ENCODE data around the gene KIF1A. TPM values are rescaled to one million over a fixed set of nuclear protein-coding genes. Genes with fewer than 3 reads are reported as not detected.
A peak's percentile ranks its signal among the peaks of the same experiment; 100 is the strongest.

Gene KIF1A, protein sequence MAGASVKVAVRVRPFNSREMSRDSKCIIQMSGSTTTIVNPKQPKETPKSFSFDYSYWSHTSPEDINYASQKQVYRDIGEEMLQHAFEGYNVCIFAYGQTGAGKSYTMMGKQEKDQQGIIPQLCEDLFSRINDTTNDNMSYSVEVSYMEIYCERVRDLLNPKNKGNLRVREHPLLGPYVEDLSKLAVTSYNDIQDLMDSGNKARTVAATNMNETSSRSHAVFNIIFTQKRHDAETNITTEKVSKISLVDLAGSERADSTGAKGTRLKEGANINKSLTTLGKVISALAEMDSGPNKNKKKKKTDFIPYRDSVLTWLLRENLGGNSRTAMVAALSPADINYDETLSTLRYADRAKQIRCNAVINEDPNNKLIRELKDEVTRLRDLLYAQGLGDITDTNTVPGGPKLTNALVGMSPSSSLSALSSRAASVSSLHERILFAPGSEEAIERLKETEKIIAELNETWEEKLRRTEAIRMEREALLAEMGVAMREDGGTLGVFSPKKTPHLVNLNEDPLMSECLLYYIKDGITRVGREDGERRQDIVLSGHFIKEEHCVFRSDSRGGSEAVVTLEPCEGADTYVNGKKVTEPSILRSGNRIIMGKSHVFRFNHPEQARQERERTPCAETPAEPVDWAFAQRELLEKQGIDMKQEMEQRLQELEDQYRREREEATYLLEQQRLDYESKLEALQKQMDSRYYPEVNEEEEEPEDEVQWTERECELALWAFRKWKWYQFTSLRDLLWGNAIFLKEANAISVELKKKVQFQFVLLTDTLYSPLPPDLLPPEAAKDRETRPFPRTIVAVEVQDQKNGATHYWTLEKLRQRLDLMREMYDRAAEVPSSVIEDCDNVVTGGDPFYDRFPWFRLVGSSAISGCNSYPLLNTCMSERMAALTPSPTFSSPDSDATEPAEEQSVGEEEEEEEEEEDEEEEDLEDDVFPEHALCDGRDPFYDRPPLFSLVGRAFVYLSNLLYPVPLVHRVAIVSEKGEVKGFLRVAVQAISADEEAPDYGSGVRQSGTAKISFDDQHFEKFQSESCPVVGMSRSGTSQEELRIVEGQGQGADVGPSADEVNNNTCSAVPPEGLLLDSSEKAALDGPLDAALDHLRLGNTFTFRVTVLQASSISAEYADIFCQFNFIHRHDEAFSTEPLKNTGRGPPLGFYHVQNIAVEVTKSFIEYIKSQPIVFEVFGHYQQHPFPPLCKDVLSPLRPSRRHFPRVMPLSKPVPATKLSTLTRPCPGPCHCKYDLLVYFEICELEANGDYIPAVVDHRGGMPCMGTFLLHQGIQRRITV (N-terminal part only)
- 1 to 10 TPM; 2.1 to 2.2 TPM for total RNA-seq
- long read RNA-seq, result 0 reads

DNA sequence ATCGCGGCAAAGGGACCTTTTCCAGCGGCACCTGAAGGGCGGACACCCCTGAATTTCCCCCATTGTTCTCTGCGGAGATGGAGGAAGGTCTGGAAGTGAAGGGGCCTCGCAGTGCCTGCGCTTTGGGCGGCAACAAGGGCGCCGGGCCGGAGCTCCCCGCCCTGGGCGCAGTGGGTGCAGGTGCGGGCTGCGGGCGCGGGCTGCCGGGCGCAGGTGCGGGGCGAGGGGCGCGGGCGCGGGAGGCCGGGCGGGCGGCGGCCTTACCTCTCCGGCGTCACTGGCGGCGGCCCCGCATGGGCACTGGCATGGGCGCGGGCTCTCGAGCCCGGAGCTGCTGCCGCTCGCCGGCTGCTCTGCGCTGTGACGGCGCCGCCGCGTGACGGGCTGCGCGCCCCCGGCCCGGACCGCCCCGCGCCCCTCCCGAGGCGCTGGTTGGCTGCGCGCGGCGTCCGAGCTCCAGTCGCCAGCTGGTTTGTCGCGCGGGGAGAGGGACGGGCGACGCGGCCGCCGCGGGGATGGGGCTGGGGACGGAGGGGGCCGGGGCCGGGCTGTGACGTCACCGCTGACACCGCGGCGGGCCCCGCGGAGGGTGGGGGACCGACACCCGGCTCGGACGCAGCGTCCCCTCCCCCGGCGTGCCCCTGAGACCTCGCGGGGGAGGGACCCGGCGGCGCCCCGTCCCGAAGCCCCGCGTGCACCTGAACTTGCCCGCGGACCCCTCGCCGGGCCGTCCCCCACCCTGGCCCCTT lies at the start of gene KIF1A:
TSS of gene KIF1A (minus strand) at position 362 of the 749 bp plus-strand sequence. CDS start 22,467 bp downstream, outside the sequence.
- ATAC-seq, result no peak
- DNase-seq, result no peak
- intact Hi-C loops (cut with DNase I, micrococcal nuclease), result no loop called here

DNA sequence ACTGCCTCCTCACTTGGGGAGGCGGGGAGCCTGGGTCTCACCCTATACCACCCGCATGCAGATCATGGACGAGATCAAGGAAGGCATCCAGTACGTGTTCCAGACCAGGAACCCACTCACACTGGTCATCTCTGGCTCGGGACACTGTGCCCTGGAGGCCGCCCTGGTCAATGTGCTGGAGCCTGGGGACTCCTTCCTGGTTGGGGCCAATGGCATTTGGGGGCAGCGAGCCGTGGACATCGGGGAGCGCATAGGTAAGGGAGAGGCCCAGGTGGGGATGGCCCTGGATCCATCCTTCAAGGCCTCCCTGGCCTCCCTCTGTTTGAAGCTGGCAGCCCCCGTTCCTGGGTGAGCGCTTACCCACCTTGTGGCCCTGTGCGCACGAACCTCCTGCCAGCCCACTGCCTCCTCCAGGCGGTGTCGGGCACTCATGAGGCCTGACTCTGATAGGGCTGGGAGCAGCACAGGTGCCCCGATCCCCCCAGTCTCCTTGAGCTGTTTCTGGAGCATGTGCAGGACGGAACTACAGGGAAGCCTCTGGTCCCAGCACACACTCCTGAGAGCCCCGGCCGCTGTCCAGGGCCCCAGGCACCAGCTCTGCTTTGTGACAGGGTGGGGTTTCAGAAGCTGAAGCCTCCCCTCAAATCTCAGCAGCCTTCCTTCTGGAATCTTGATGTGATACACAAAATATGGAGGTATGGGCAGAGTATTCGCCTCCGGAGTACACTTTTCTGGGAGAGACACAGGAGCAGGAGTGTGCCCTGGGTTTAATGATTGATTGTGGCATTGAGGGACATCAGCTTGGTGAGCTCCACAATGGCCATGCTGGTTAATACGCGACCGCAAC lies 49.3 kb upstream of the KIF1A start:
- DNase-seq, result no peak
- intact Hi-C loops (cut with DNase I, micrococcal nuclease), result no loop called here
- ATAC-seq, result no peak

DNA sequence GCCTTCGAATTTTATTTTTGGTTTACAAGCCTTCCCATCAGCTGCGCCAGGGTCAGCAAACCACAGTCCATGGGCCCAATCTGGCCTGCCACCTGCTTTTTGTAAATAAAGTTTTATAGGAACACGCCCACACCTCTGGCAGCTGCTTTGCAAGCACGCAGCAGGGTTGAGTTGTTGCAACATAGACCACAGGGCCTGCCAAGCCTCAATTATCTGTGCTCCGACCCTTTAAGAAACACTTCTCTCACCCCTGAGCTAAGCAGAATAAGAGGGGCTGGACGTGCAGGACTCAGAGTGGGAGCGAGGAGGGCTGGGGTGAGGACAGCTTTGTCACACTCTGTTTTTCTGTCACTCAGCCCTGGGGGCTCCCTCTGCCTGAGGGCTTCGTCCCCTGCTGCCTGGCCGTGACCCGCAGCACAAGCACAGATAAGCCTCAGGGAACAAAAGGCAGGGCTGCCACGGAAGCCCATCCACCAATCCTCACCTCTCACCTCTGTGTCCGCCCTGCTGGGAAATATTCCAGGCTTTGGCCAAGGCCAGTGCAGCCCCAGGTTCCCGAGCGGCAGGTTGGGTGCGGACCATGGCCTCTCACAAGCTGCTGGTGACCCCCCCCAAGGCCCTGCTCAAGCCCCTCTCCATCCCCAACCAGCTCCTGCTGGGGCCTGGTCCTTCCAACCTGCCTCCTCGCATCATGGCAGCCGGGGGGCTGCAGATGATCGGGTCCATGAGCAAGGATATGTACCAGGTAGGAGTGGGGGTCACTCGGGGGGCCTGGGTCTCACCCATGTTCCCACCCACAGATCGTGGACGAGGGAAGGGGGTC lies 48.5 kb upstream of the KIF1A start, which contains the start of gene AGXT:
TSS of gene AGXT (plus strand) at position 539 of the 823 bp plus-strand sequence. CDS start at position 581, 42 bp downstream.
- ATAC-seq, result peak; percentile 88
- intact Hi-C loops (cut with DNase I, micrococcal nuclease), result no loop called here
- peak; percentile 72 to 80 for DNase-seq

DNA sequence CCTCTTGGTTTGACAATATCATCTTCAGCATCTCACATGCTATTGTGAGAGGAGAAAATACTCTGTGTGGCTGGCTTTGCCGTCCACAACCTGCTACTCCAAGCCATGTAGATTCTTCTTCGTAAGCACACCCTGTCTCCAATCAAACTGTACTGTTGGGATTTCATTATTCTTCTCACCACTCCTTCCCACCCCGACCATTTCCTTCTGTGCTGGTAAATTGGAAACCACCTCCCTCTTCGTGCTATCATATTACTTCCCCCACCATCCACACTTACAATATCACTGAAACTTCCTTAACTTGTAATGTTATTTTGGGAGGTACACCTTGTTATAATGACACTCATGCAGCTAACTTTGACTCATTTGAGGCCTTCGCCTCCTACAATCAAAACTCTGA lies 45.4 kb upstream of the KIF1A start:
- DNase-seq, result no peak
- intact Hi-C loops (cut with DNase I, micrococcal nuclease), result no loop called here
- ATAC-seq, result no peak

DNA sequence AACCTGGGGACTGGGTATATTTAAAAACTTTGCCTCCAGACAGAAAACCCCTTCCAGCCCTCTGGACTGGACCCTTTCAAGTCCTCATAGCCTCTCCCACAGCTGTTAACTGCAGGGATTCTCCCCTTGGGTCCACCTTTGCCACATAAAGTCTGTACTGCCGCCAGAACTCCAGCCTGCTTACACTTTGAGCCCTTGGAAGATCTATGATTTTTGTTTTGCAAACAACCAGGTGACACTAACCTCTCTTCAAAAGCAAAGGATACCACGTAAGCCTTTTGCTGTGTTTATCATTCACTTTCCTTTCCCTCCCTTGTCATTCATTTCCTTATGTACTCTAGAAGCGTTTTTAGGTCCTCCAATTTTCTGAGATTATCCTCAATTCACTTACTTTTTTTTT lies 44.5 kb upstream of the KIF1A start:
- DNase-seq, result no peak
- intact Hi-C loops (cut with DNase I, micrococcal nuclease), result no loop called here
- ATAC-seq, result peak; percentile 43

DNA sequence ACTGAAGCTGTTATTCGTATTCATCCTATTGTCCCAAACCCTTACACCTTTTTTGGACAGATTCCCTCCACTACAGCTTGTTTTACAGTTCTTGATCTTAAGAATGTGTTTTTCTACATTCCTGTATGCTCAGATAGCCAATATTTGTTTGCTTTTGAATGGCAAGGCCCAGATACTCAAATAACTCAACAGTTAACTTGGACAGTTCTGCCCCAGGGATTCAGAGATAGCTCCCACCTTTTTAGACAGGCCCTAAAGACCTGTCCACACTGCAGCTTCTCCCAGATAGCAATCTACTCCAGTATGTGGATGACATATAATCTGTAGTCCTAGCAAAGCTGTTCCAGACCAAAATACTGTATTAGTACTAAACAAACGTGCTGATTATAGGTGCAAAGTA lies 41.5 kb upstream of the KIF1A start:
- ATAC-seq (no peak), DNase-seq (no peak)
- intact Hi-C loops (cut with DNase I, micrococcal nuclease), result no loop called here

DNA sequence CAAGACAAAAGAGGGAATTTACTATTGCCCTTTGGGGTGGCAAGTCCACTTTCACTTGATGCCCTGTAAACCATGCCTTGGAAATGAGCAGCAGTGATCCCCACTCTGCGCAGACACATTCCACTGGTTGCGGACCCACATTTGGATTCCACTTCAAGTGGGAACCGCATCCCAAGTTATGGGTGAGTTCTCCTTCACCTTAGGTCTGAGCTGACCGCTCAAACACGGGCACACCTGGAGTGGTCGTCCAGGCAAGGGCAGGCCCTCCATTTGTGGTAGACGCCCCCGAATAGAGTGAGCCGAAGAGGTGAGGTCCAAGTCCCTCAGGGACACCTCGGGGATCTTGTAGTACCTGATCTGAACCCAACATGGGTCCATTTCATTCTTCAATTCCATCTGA lies 38.9 kb upstream of the KIF1A start:
- intact Hi-C loops (cut with DNase I, micrococcal nuclease), result loop anchor here in 1 of 2 donors (10.0 kb wide), 1 partner anchor 376 kb away; no protein-coding TSS in a partner anchor
- no peak for DNase-seq
- no peak for ATAC-seq

DNA sequence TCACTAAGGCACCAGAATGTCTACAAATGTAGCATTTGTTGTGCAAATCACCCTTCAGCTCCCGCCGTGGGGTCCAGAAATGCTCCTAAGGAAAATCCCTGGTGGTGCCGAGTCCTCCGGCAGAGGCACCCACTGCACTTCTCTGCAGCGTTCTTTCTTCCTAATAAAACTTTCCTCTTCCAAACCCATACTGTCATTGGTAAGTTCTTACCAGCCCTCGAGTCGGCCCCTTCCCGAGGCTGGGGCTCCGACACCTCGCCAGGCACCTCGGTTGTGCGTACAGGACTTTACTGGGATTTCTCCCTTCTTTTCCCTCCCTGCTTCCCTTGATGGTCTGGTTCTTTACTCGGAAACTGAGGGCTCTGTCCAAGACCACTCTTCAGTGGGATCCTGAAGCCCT lies 38.3 kb upstream of the KIF1A start:
- intact Hi-C loops (cut with DNase I, micrococcal nuclease), result loop anchor here in 1 of 2 donors (10.0 kb wide), 1 partner anchor 376 kb away; no protein-coding TSS in a partner anchor
- DNase-seq, result no peak
- no peak for ATAC-seq

DNA sequence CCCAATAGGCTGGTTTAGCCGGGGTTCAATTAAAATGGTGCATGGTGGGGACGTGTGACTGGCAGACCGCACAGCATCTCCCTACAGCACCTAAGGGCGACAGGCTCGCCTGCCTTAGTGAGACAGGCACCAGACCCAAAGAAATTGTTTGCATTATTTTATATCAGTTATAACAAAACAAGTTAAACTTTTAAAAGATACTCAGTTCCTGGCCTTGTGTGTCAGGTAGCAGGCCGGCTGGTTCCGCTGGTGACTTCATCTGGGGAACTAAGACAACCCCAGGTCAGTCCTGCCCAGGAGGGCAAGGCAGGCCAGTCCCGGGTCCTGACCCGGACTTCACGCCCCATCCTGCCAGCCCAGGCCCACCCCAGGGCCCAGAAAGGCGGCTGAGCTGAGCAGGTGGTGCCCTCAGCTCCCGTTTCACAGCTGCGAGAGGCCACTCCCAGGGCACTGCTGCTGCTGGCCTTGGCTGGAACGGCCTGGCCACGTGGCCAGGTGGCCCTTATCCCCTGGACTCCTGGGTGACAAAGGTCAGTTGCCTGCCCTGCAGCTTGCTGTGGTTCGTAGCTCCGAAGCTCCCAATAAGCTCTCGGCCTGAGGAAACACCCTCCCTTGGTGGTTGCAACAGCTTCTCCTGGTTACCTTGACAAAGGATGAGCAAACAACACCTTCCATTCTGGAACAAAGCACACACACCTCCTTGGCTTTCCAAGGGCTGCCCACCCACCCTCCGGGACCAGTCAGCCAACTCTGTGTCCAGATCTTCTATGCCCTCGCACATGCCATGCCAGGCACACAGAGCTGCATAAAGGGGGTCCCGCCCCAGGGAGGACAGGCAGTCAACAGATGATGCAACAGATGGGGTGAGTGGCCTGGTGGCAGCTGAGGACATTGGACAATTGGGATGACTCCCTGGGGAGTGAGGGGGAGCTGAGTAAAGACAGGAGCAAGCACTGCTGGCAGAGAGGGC lies 37.3 kb upstream of the KIF1A start:
- ATAC-seq (peak; percentile 94), DNase-seq (peak in 1 of 2 donors; percentile 74)
- intact Hi-C loops (cut with DNase I, micrococcal nuclease), result loop anchor here in 1 of 2 donors (10.0 kb wide), 1 partner anchor 377 kb away; no protein-coding TSS in a partner anchor

DNA sequence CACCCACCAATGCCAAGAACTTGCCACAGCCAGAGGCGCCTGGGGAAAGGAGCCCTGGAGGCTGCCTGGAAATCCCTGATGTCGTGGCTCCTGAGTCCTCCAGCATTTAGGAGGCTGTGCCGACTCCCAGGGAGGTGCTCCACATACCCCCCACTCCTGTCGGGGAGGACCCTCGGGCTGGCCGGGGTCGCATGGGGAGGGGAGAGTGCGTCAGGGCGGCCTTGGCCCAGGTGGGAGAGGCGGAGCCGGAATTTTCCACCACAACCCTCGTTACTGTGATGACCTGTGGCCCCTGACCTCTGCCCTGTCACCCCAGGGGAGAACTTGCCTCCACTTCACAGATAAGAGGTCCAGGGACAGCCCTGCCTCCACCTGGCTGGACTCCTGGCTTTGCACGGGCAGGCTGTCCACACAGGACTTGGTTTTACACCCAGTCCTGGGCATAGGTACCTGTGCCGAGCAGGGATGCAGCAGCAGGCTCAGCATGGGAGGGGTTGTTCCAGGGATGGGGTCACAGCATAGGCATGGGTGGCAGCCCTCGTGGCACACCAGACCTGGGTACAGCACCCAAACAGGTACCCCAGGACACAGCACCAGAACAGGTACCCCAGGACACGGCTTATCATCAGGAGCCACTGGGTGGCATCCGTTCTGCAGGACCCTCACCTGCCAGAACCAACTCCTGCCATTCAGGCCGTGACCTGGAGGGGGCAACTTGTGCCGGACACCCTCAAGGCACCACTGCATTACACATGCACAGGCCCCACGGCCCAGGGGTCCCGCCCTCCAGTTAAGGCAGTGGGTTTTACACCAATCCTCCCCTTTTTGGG lies 36.3 kb upstream of the KIF1A start:
- no peak for ATAC-seq
- no peak for DNase-seq
- intact Hi-C loops (cut with DNase I, micrococcal nuclease), result loop anchor here in 1 of 2 donors (10.0 kb wide), 1 partner anchor 378 kb away; no protein-coding TSS in a partner anchor

DNA sequence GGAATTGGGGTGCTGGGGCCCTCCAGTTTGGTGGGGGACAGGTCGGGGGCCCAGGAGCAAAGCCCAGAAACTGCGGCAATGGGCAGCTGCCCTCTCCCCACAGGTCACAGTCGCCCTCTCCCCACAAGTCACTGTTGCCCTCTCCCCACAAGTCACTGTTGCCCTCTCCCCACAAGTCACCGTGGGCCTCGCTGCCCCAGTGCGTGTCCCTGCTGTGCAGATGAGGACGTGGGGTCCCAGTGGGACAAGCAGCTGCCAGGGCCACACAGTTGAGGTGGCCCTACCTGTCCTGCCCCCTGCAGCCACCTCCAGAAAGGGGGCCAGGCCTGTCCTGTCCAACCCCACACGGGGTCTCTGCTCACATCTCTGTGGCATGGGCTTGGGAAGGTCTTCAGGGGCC lies 35.7 kb upstream of the KIF1A start:
- DNase-seq, result no peak
- no peak for ATAC-seq
- intact Hi-C loops (cut with DNase I, micrococcal nuclease), result loop anchor here in 1 of 2 donors (10.0 kb wide), 1 partner anchor 379 kb away; no protein-coding TSS in a partner anchor

DNA sequence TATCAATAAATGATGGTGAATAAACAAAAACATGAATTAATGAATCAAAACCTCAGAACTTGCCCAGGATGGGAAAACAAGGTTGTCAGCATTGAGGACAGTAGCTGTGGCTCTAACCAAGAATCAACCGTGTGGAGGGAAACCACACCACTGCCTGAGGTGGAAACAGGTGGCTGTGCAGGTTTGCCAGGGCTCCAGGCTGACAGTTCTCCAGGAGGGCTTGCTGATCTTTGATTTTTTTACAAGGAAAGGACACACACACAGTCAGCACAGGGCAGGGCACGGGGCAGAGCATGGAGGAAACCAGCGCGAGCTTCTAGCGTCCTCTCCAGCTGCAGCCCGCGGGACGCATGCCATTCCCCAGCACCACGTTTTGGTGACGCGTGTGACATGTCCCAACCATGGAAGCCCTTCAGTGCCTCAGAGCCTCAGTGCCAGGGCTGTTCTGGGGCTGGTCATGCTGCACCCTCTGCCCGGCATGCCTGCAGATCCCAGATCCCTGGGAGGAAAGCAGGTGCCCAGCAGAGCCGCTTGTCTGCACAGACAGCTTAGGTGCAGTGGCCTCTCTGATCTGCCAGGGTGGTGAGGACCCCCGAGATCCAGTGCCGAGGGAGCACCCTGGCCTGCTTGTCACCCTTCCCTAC lies 32.8 kb upstream of the KIF1A start:
- DNase-seq, result no peak
- no peak for ATAC-seq
- intact Hi-C loops (cut with DNase I, micrococcal nuclease), result loop anchor here in 1 of 2 donors (10.0 kb wide), 1 partner anchor 382 kb away; no protein-coding TSS in a partner anchor

All from left colon (tissue), 2 donors.